ENCODE results near the gene PRAMEF13. TPM values are rescaled to one million over a fixed set of nuclear protein-coding genes. Genes with fewer than 3 reads are reported as not detected.
A peak's percentile ranks its signal among the peaks of the same experiment; 100 is the strongest.
"Not testable (repeated sequence)": the region's sequence is repeated elsewhere in the genome, so short reads cannot be mapped to it uniquely, and the experiment has no call there.

PRAMEF13 gene, protein sequence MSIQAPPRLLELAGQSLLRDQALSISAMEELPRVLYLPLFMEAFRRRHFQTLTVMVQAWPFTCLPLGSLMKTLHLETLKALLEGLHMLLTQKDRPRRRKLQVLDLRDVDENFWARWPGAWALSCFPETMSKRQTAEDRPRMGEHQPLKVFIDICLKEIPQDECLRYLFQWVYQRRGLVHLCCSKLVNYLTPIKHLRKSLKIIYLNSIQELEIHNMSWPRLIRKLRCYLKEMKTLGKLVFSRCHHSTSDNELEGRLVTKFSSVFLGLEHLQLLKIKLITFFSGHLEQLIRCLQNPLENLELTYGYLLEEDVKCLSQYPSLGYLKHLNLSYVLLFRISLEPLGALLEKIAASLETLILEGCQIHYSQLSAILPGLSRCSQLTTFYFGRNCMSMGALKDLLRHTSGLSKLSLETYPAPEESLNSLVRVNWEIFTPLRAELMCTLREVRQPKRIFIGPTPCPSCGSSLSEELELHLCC
- not detected for polyA plus RNA-seq (ENCODE audit: low read depth in 6 of 6)

- ATAC-seq (ENCODE audit: low read depth in 2 of 2); H3K36me3 Mint-ChIP-seq; H3K9me3 Mint-ChIP-seq; H3K4me3 Mint-ChIP-seq; H3K27ac Mint-ChIP-seq; H3K4me1 Mint-ChIP-seq; H3K27me3 Mint-ChIP-seq; DNase-seq: not testable (repeated sequence)
These were observed at the start of gene PRAMEF13 for GRCh38 chr1:13201309-13201708. TSS of gene PRAMEF13 (minus strand) at chr1:13201409. CDS start at chr1:13199589, 1,820 bp downstream.

DNA sequence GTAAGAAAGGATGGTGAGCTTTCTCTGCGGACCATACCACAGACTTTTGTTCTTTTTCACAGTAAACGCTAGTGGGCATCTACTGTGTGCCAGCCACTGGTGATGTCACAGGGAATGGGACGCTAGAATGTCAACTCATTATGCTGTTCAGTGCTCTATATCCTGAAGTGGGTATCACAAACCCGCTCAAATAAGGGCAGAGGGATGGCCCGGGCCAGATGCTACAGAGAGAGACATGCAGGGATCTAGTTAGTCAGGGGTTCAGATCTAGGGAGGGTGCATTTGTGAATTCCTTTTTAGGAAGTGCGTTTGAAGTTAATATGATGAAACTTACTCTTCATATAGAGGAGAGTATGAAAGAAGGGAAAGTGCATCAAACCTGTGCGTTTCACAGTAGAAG, 45.9 kb upstream of the PRAMEF13 start:
- peaks cover 0 to 15% (median 11%) of the 10 kb centered on the region in 3 donors for H3K27me3 Mint-ChIP-seq
- not testable (repeated sequence) for H3K4me3 Mint-ChIP-seq; H3K36me3 Mint-ChIP-seq; H3K27ac Mint-ChIP-seq; DNase-seq; ATAC-seq (ENCODE audit: low read depth in 2 of 2); H3K9me3 Mint-ChIP-seq; H3K4me1 Mint-ChIP-seq

- H3K4me3 Mint-ChIP-seq; ATAC-seq (ENCODE audit: low read depth in 2 of 2); H3K36me3 Mint-ChIP-seq; H3K9me3 Mint-ChIP-seq; DNase-seq; H3K4me1 Mint-ChIP-seq; H3K27ac Mint-ChIP-seq: not testable (repeated sequence)
- H3K27me3 Mint-ChIP-seq = peaks cover 0 to 15% (median 11%) of the 10 kb centered on the region in 3 donors
These were observed 45.3 kb upstream of the PRAMEF13 start for GRCh38 chr1:13246554-13246871.

DNA sequence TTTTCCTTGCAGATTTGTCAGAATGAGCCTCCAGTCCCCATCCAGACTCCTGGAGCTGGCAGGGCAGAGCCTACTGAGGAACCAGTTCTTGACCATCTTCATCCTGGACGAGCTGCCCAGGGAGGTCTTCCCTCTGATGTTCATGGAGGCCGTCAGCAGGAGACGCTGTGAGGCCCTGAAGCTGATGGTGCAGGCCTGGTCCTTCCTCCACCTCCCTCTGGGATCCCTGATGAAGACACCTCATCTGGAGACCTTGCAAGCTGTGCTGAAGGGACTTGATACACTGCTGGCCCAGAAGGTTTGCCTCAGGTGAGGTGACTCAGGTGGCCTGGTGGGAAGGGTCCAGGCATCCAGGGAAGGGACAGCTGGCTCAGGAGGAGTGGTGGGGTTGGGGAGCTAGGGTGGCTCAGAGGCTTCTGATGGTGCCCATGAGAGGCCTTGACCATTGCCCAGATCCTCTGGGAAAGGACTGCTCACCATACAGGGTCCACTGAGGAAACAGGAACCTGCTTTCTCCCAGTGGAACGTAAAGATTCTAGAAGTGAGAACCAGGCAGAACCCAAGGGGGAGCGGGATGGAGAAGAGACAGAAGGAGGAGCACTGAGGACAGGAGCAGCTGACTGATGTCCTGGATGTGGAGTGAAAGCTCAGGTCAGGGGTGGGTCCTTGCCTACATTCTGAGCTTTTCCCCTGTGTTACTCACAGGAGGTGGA, 44.8 kb upstream of the PRAMEF13 start:
- not testable (repeated sequence) for H3K4me3 Mint-ChIP-seq; H3K4me1 Mint-ChIP-seq; H3K36me3 Mint-ChIP-seq; H3K27ac Mint-ChIP-seq; ATAC-seq (ENCODE audit: low read depth in 2 of 2); H3K9me3 Mint-ChIP-seq; DNase-seq
- peaks cover 0 to 15% (median 11%) of the 10 kb centered on the region in 3 donors for H3K27me3 Mint-ChIP-seq

DNA sequence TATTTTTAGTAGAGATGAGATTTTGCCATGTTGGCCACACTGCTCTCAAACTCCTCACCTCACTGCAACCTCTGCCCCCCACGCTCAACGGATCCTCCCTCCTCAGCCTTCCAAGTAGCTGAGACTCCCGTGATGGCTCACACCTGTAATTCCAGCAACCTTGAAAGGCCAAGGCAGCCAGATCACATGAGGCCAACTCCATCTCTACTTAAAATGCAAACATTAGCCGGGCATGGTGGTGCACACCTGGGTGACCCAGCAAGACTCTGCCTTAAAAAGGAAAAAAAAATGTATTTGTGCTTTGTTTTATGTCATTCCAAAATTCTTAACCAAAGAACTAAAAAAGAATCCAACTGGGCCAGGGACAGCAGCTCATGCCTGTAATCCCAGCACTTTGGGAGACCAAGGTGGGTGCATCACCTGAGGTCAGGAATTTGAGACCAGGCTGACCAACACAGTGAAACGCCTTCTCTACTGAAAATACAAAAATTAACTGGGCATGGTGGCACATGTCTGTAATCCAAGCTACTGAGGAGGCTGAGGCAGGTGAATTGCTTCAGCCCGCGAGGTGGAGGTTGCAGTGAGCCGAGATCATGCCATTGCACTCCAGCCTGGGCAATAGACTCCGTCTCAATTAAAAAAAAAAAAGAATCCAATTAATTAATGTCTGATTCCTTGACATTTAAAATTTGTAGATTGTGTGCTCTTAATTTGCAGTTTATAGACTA, 42.5 kb upstream of the PRAMEF13 start:
- not testable (repeated sequence) for ATAC-seq (ENCODE audit: low read depth in 2 of 2); H3K4me1 Mint-ChIP-seq; H3K9me3 Mint-ChIP-seq; DNase-seq; H3K4me3 Mint-ChIP-seq; H3K36me3 Mint-ChIP-seq
- peak overlapping the region in 1 of 6 donors; percentile 88 for H3K27ac Mint-ChIP-seq
- peaks cover 0 to 15% (median 11%) of the 10 kb centered on the region in 3 donors for H3K27me3 Mint-ChIP-seq

- H3K4me3 Mint-ChIP-seq; H3K27me3 Mint-ChIP-seq; H3K4me1 Mint-ChIP-seq; ATAC-seq (ENCODE audit: low read depth in 2 of 2); DNase-seq; H3K36me3 Mint-ChIP-seq; H3K9me3 Mint-ChIP-seq: not testable (repeated sequence)
- H3K27ac Mint-ChIP-seq = peak overlapping the region in 2 of 6 donors; percentile 35 to 63
These were observed 38.4 kb upstream of the PRAMEF13 start for GRCh38 chr1:13239633-13240032.

DNA sequence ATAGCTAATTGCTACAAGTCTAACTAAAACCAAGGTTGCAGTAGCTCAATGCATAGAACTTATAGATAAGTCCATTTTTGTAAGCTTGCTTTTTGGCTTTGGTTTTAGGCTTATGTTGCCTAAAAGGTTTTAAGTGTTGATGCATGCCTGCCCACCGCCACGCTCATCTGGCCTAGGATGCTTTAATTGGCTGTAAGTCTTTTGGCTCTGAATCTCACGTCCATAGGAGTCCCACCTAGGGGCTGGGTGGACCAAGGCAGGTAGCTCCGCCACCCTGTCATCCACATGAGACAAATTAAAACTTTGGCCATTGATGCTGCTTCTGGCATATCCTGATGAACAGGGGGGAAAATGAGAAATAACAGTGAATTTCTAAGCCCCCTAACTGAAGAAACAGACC, 36.4 kb upstream of the PRAMEF13 start:
- ATAC-seq (ENCODE audit: low read depth in 2 of 2); H3K4me1 Mint-ChIP-seq; H3K27me3 Mint-ChIP-seq; H3K36me3 Mint-ChIP-seq; H3K4me3 Mint-ChIP-seq; H3K9me3 Mint-ChIP-seq; DNase-seq; H3K27ac Mint-ChIP-seq: not testable (repeated sequence)

DNA sequence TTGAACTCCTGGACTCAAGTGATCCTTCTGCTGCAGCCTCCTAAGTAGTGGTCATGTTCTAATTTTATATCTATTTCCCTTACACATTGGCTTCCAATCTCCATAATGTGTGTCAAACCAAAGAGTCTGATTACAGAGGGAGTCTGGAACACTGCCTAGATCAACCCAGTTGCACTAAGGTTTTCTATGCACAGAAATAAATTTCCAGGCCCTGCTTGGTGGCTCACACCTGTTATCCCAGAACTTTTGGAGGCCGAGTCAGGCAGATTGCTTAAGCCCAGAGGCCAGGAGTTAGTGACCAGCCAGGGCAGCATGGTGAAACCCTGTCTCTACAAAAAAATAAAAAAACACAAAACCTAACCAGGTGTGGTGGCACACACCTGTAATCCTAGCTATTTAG, 32.8 kb upstream of the PRAMEF13 start:
- not testable (repeated sequence) for H3K4me3 Mint-ChIP-seq

DNA sequence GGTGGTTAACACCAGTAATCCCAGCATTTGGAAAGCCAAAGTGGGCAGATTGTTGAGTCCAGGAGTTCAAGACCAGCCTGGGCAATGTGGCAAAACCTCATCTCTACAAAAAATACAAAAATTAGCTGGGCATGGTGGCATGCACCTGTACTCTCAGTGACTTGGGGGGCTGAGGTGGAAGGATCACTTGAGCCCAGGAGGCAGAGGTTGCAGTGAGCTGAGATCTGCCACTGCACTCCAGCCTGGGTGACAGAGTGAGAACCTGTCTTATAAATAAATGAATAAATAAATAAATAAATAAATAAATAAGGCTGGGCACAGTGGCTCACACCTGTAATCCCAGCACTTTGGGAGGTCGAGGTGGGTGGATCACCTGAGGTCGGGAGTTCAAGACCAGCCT, 30.8 kb upstream of the PRAMEF13 start:
- not testable (repeated sequence) for H3K27ac Mint-ChIP-seq; H3K4me1 Mint-ChIP-seq; H3K36me3 Mint-ChIP-seq; H3K4me3 Mint-ChIP-seq; H3K9me3 Mint-ChIP-seq; DNase-seq; ATAC-seq (ENCODE audit: low read depth in 2 of 2)
- H3K27me3 Mint-ChIP-seq = peaks cover 0 to 15% (median 15%) of the 10 kb centered on the region in 3 donors

More for the DNA sequence above, 32.8 kb upstream of the PRAMEF13 start:
- H3K27me3 Mint-ChIP-seq = peaks cover 0 to 15% (median 8%) of the 10 kb centered on the region in 3 donors
- H3K9me3 Mint-ChIP-seq; ATAC-seq (ENCODE audit: low read depth in 2 of 2); H3K36me3 Mint-ChIP-seq; H3K4me1 Mint-ChIP-seq; H3K27ac Mint-ChIP-seq; DNase-seq: not testable (repeated sequence)

- H3K36me3 Mint-ChIP-seq; H3K4me3 Mint-ChIP-seq; H3K4me1 Mint-ChIP-seq; H3K27ac Mint-ChIP-seq; ATAC-seq (ENCODE audit: low read depth in 2 of 2); DNase-seq; H3K9me3 Mint-ChIP-seq: not testable (repeated sequence)
- H3K27me3 Mint-ChIP-seq = peaks cover 0 to 17% (median 15%) of the 10 kb centered on the region in 3 donors
These were observed 30.0 kb upstream of the PRAMEF13 start for GRCh38 chr1:13231061-13231750.

DNA sequence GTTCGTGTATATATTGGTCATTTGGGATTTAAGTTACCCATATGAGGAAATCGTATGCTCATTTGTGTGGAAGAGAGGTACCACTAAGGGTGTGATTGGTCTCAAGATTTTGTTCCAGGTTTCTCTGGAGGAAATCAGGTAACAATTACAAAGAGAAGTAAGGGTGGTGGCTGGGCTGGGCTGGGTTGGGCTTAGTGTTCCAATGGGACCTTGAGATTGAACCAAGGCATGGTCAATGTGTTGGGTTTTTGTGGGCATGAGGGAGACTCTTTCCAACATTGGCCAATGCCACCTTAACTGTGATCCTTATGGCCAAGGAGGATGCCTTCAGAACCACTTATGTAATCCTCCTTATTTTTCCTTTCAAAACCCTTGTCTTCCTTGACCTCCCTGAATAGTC, 29.4 kb upstream of the PRAMEF13 start:
- ATAC-seq (ENCODE audit: low read depth in 2 of 2); H3K36me3 Mint-ChIP-seq; H3K4me3 Mint-ChIP-seq; DNase-seq; H3K9me3 Mint-ChIP-seq; H3K4me1 Mint-ChIP-seq: not testable (repeated sequence)
- Mint-ChIP-seq H3K27me3 (peaks cover 0 to 21% (median 15%) of the 10 kb centered on the region in 3 donors), H3K27ac (peak overlapping the region in 1 of 6 donors; percentile 0)

- H3K36me3 Mint-ChIP-seq; ATAC-seq (ENCODE audit: low read depth in 2 of 2); H3K4me3 Mint-ChIP-seq; H3K4me1 Mint-ChIP-seq; DNase-seq; H3K9me3 Mint-ChIP-seq: not testable (repeated sequence)
- Mint-ChIP-seq H3K27me3 (peaks cover 0 to 21% (median 15%) of the 10 kb centered on the region in 3 donors), H3K27ac (peak overlapping the region in 1 of 6 donors; percentile 36)
These were observed 28.9 kb upstream of the PRAMEF13 start for GRCh38 chr1:13230096-13230495.

GRCh38 chr1:13228343-13228781, 27.2 kb upstream of the PRAMEF13 start:
- ATAC-seq (ENCODE audit: low read depth in 2 of 2) (no peak), DNase-seq (no peak)
- H3K36me3 Mint-ChIP-seq = no peaks in the 10 kb centered on the region
- H3K27ac Mint-ChIP-seq = no peak overlapping the region
- H3K4me1 Mint-ChIP-seq = no peaks in the 10 kb centered on the region
- no peak overlapping the region for H3K4me3 Mint-ChIP-seq
- H3K9me3 Mint-ChIP-seq = peaks cover 0 to 2% (median 0%) of the 10 kb centered on the region in 7 donors
- peaks cover 6 to 16% (median 14%) of the 10 kb centered on the region in 3 donors for H3K27me3 Mint-ChIP-seq

All from naive B cell (primary cell).